GM19438 (cell line): Measurements from ENCODE around the gene TLR8.
A peak's percentile ranks its signal among the peaks of the same experiment; 100 is the strongest.
"Not testable (repeated sequence)": the region's sequence is repeated elsewhere in the genome, so short reads cannot be mapped to it uniquely, and the experiment has no call there.

Source experiments
- ATAC-seq: cut with Tn5 transposase; IDR thresholded peaks from one replicate; pipeline ENCODE4 v1.9.1; 2021; ENCODE audit warnings: low read depth; ENCODE audit not compliant: unreplicated experiment

The TLR8 gene

DNA sequence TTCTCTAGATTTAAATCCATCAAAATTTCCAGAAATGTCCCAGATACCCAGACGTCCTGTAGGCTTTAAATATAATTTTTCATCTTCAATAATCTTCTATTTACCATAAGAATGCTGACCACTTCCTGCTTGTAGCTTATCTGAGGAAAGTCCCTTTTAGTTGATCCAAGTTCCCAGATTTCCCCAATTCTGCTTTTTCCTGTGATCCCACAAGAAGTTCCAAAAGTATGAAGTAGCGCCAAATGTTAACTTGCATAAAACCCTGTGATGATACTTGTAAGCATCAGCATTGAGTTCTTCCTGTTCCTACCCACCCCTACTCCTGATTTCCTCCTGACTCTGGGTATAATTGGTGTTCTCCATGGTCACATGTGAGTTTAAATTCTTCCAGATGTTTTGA lies 10.6 kb upstream of the TLR8 start:
- ATAC-seq: no peak

DNA sequence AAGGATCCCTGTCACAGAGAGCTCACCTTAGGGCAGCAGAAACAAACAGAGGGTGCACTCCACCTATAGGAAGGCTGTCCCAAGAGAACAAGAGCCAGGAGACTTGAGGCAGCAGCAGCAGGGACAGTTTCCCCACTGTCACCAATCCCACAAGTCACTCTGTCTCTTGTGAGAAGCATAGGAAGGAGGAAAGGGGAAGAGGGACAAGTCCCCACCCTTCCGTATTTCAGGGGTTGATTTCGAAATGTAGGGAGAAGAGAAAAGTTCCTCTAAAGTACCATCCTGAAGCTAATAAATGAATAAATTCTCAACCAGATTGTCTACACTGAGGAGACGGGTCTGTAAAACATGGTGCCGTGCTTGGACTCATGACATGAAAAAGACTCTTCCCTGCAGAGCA lies 9.5 kb upstream of the TLR8 start:
- ATAC-seq: no peak

DNA sequence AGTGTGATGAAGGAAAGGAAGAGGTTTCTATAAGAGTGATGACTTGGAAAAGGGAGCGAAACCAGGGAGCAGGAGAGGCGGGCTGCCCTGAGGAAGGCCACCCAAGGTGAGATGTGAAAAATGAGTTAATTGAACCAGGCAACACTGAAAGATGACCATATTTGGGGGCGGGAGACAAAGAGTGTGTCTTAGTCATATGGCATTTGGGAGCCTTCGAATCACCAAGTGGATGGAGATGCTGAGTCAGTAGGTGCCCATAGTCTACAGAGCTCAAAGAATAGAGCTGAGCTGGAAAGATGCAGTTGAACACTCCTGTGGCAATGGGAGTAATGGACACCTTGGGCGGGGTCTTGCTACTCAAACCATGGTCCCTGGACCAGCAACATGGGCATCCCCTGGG lies 8.3 kb upstream of the TLR8 start:
- ATAC-seq: no peak

DNA sequence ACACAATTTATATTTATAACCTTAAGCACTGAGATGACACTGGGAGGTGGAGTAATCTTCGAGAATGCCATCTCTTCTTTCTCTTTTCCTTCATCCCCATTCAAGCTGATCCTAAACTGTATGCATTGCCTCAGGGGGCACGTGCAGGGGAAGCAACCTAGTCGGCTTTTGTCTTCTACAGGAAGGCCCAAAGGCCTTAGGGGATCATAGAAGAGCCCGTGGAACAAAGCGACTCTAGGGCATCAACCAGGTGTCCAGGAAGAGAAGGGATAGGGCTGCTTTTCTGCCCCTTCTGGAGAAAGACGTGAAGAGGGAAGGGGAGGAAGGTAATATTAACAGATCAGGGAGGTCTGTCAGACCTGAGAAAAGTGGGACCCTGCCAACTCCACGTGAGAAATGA lies 6.9 kb upstream of the TLR8 start:
- no peak for ATAC-seq

DNA sequence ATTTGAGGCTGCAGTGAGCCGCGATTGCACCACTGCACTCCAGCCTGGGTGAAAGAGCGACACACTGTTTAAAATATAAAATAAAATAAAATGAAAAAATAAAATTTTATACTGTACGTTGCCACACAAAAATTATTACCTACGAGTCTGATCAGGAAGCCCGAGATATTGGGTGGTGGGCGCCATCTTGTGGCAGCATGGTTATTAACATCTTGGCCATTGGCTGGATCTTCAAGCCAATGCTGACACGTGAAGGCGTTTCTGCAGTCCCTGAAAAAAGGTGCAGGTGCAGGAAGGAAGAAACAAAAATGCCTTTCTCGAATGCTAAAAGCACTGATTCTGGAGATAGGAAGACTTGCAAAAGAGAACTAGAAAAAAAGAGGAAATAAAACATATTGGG lies 4.9 kb upstream of the TLR8 start:
- ATAC-seq: peak; percentile 67

DNA sequence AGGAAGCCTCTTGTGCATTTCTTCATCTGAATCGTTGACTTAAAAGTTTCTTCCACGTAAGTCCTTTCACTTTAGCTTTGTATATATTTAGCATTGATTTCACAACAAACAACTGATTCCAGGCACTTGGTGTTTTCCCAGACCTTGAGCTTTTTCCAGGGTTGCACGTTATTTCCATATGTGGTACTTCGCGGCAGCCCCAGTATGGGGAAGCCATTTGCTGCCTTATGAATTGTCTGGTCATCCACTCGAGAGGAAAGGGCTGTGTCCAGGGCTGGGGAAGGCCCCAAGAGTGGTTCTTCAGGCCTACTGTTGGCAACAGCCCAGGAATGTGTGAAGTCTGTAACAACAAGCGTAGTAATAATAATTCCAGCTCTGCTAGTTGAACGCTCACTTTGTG lies 2.8 kb upstream of the TLR8 start:
- no peak for ATAC-seq

DNA sequence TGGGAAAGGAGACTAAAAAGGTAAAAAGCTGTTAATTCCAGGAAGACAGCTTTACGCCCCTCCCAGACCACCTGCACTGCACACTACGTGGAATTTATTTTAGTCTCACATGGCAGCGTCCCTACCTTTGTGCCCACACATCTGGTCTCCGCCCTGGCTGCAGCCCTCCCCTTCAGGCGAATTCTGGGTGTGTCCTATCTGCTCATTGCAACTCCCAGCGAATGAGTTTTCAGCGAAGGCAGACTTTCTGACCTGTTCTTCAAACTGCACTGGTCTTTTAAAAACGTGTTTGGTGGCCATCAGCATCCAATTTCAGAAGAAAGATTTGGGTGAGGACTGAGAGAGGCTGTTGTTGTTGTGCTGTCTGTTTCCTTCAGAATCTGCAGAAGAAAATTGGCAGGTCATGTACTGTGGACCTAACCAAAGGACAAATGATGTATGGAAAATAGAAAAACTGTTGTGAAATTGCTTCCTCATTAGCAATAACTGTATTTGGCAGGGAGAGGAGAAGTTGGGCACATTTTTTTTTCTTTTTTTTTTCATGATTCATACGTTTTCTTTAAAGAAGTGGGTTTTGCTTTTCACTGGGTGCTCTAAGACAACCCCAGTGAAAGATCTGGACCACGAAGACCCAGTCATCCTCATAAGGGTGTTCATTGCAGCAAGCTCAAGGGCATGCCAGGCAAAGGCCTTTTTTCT lies 4.2 kb downstream of the TLR8 start:
- no peak for ATAC-seq

DNA sequence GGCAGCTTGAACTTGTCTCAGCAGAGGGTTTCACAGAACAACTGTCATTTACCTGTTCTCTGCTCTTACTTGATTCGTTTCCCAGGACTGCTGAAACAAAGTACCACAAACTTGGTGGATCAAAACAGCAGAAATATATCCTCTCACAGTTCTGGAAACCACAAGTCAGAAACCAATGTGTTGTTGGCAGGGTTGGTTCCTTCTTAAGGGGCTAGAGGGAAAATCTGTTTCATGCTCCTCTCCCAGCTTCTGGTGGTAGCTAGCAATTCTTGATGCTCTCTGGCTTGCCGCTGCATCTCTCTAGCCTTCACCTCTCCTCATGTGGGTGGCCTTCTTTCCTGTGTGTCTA lies 4.7 kb downstream of the TLR8 start:
- no peak for ATAC-seq

DNA sequence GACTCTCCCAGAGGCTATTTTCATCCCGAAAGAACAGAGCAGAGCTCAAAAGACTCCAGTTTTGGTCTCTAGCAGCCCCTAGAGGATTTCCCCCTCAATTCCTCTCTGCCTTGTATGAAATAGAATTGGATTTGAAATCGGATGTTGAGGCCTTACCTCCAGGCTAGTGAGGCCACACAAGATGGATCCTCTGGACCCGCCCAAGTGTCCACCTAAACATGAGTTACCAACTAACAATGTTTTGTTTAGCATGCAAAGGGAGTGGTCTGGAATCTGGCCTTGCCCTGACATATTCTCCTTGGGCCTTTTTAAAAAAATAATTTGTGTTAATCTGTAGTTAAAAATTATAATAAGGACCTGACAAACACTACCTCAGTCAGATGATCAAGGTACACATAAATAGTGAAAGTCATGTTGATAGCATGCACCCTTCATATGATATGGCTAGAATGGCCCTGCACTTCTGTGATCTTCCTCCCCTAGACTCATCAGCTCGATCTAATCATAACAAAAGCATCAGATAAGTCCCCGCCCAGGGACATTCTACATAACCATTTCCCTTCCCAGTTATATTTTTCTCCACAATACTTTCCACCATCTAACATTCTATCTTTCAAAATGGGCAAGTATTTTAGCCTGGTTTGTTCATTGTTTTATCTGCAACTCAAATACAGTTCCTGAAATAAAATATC lies 6.5 kb downstream of the TLR8 start:
- no peak for ATAC-seq

DNA sequence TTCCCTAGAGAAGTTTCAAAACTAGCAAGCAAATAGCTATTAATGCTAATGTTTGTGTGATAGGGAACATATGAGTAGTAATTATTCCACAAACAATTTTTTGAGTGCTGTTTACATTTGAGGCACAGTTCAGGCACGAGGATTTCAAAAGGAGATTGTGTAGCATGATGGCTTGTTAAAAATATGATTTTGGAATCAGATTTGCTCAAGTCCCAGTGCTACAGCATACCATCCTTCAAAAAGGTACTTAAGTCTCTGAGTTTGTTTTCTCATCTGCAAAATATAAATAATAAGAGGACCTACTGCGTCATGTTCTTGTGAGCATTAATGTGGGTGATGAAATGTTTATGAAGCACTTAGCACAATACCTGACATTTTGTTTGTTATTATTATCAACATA lies 11.3 kb downstream of the TLR8 start:
- no peak for ATAC-seq

DNA sequence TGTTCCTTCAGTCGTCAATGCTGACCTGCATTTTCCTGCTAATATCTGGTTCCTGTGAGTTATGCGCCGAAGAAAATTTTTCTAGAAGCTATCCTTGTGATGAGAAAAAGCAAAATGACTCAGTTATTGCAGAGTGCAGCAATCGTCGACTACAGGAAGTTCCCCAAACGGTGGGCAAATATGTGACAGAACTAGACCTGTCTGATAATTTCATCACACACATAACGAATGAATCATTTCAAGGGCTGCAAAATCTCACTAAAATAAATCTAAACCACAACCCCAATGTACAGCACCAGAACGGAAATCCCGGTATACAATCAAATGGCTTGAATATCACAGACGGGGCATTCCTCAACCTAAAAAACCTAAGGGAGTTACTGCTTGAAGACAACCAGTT lies 12.6 kb downstream of the TLR8 start:
- ATAC-seq: no peak

DNA sequence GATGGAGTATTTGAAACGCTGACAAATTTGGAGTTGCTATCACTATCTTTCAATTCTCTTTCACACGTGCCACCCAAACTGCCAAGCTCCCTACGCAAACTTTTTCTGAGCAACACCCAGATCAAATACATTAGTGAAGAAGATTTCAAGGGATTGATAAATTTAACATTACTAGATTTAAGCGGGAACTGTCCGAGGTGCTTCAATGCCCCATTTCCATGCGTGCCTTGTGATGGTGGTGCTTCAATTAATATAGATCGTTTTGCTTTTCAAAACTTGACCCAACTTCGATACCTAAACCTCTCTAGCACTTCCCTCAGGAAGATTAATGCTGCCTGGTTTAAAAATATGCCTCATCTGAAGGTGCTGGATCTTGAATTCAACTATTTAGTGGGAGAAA lies 13.2 kb downstream of the TLR8 start:
- no peak for ATAC-seq

DNA sequence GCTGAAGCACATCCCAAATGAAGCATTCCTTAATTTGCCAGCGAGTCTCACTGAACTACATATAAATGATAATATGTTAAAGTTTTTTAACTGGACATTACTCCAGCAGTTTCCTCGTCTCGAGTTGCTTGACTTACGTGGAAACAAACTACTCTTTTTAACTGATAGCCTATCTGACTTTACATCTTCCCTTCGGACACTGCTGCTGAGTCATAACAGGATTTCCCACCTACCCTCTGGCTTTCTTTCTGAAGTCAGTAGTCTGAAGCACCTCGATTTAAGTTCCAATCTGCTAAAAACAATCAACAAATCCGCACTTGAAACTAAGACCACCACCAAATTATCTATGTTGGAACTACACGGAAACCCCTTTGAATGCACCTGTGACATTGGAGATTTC lies 14.6 kb downstream of the TLR8 start:
- no peak for ATAC-seq

DNA sequence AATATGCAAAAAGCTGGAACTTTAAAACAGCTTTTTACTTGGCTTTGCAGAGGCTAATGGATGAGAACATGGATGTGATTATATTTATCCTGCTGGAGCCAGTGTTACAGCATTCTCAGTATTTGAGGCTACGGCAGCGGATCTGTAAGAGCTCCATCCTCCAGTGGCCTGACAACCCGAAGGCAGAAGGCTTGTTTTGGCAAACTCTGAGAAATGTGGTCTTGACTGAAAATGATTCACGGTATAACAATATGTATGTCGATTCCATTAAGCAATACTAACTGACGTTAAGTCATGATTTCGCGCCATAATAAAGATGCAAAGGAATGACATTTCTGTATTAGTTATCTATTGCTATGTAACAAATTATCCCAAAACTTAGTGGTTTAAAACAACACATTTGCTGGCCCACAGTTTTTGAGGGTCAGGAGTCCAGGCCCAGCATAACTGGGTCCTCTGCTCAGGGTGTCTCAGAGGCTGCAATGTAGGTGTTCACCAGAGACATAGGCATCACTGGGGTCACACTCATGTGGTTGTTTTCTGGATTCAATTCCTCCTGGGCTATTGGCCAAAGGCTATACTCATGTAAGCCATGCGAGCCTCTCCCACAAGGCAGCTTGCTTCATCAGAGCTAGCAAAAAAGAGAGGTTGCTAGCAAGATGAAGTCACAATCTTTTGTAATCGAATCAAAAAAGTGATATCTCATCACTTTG lies 15.6 kb downstream of the TLR8 start:
- ATAC-seq: no peak

DNA sequence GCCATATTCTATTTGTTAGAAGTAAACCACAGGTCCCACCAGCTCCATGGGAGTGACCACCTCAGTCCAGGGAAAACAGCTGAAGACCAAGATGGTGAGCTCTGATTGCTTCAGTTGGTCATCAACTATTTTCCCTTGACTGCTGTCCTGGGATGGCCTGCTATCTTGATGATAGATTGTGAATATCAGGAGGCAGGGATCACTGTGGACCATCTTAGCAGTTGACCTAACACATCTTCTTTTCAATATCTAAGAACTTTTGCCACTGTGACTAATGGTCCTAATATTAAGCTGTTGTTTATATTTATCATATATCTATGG lies 16.1 kb downstream of the TLR8 start:
- ATAC-seq: no peak

DNA sequence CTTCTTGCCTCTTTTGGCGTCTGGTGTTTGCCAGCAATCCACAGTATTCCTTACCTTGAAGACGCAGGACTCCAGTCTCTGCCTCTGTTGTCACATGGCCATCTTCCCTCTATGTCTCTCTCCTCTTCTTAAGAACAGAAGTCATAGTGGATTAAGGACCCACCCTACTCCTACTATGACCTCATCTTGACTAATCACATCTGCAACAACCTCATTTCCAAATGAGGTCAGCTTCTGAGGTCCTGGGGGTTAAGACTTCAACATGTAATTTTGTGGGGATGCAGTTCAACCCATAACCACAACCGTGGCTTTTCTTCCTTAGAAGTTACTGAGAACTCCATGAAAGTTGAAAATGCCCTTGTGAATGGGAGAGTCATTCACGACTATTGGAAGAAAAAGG lies 23.3 kb downstream of the TLR8 start:
- ATAC-seq: no peak

DNA sequence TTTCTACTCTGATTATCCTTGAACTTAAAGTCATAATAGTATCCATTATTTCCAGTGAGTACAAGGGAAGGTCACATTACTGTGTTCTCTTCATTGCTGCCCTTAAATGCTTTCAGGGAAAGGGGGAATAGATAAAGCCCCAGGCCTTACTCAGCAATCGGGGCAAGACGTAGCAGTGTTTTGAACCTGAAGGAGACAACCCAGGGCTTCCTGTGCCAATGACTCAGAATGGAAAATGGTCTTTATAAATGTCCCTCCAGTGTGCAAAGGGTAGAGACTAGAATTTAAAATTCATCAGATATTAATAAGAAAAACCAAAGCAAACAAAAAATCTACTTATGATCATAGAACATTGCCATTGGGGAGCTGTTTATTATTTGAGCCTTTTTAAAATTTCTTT lies 23.7 kb downstream of the TLR8 start:
- ATAC-seq: no peak

DNA sequence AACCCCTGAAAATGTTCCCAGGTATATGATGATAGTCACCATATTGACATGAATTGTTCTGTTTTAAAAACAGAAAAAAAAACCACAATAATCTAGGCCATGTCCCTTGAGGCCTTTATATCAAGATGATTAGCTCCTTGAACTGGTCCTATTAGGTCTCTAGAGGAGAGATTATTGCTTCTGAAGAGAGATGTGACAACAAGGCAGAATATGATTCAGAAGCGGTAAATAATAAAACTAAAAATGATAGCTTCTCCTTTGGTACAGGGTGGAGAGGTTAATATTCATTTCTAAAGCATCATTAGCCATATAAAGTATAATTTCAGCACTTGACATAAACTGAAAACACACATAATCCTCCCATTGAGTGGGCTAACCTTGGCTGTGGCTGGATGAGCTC lies 25.8 kb downstream of the TLR8 start:
- no peak for ATAC-seq

DNA sequence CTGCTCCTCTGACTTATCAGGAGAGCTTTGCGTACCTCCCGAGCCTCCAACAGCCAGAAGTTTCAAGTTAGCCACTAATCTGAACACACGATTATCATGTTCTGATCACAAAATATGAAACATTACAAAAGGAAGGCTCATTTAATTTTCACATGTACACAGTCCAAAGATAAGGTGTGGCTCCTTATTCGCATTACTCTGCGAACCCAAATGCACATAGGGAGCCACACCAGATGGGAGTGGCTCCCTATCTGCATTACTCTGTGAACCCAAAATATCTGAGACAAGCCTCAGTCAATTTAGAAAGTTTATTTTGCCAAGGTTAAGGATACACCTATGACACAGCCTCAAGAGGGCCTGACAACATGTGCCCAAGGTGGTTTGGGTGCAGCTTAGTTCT lies 28.4 kb downstream of the TLR8 start:
- no peak for ATAC-seq

DNA sequence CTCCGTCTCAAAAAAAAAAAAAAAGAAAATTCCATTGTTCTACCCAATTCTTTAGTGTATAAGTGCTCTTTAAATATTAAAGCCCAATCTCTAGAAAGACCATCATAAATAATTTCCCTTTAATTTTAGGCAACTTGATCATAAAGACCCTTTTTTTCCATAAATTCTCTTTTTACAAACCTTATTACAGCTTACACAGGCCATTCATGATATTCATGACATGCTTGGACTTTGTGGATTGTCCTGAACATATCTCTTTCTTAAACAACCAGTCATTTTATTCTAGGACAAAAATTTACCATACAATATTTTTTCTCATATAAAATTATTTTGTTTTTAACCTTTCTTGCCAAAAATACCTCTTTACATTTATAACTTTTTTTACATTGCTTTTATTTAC lies 30.5 kb downstream of the TLR8 start:
- ATAC-seq: no peak

DNA sequence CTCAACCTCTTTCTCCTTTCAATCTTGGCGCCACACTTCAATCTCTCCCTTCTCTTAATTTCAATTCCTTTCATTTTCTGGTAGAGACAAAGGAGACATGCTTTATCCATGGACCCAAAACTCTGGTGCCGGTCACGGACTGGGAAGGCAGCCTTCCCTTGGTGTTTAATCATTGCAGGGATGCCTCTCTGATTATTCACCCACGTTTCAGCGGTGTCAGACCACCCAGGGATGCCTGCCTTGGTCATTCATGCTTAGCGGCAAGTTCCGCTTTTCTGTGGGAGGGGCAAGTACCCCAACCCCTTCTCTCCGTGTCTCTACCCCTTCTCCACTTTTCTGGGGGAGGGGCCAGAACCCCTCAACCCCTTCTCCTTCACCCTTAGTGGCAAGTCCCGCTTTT lies 34.1 kb downstream of the TLR8 start:
- not testable (repeated sequence) for ATAC-seq

DNA sequence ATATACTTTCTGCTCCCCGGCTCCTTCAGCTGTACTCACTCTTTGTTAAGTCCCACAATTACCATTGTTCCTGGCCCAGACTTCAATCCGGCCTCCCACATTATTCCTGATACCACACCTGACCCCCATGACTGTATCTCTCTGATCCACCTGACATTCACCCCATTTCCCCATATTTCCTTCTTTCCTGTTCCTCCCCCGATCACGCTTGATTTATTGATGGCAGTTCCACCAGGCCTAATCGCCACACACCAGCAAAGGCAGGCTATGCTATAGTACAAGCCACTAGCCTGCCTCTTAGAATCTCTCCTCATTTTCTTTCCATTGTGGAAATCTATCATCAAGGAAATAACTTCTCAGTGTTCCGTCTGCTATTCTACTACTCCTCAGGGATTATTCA lies 37.2 kb downstream of the TLR8 start:
- not testable (repeated sequence) for ATAC-seq
